Transverse colon (tissue), 4 donors: ENCODE data around the gene ASAH2. TPM values are rescaled to one million over a fixed set of nuclear protein-coding genes. Genes with fewer than 3 reads are reported as not detected.
"Not testable (repeated sequence)": the region's sequence is repeated elsewhere in the genome, so short reads cannot be mapped to it uniquely, and the experiment has no call there.

Experiments used
- DNase-seq: peaks from one replicate; pipeline ENCODE4 v3.0.0-alpha.2; 2019
- H3K27ac ChIP-seq, 4 donors: fragments of 200-600 bp; sonication (generic); 2 replicates each; pipeline ENCODE4 v1.5.1; 2016 to 2018; ENCODE audit warnings: inconsistent platforms in 4 of 4
- H3K27me3 ChIP-seq: fragments of 200-600 bp; sonication (generic); 2 replicates; pipeline ENCODE4 v1.5.1; 2017; ENCODE audit warnings: inconsistent platforms
- H3K36me3 ChIP-seq, 4 donors: fragments of 200-600 bp; sonication (generic); 2 replicates each; pipeline ENCODE4 v1.5.1; 2017 to 2019; ENCODE audit warnings: inconsistent platforms in 4 of 4
- H3K4me1 ChIP-seq, 4 donors: fragments of 200-600 bp; sonication (generic); 2 replicates each; pipeline ENCODE4 v1.5.1; 2017 to 2020; ENCODE audit warnings: inconsistent platforms in 4 of 4
- H3K4me3 ChIP-seq, 4 donors: fragments of 200-600 bp; sonication (generic); 1 replicate in 1 of 4; 2 replicates in 3 of 4; pipeline versions ENCODE4 v1.5.1 to v1.6.1; 2017 to 2019; ENCODE audit warnings: inconsistent platforms in 4 of 4
- H3K9me3 ChIP-seq, 2 donors: fragments of 200-600 bp; sonication (generic); 2 replicates each; pipeline ENCODE4 v1.5.1; 2017 to 2019; ENCODE audit warnings: inconsistent platforms in 2 of 2
- CTCF ChIP-seq, 5 experiments: fragments of 200-600 bp in 3 of 5; fragments of 450-650 bp in 2 of 5; sonication (generic) in 3 of 5; IDR thresholded peaks; 1 replicate in 2 of 5; 2 replicates in 3 of 5; pipeline ENCODE4 v1.5.1; 2016 to 2017; ENCODE audit warnings: antibody characterized with exemption in 5 of 5, inconsistent platforms in 3 of 5, mild to moderate bottlenecking in 2 of 5, moderate library complexity in 1 of 5
- EP300 ChIP-seq: sonication (generic); formaldehyde crosslinking; IDR thresholded peaks from one replicate; pipeline ENCODE4 v1.6.1; 2017; ENCODE audit warnings: antibody characterized with exemption, low read depth
- POLR2A ChIP-seq: fragments of 450-650 bp; IDR thresholded peaks from one replicate; pipeline ENCODE4 v1.6.1; 2016; ENCODE audit warnings: antibody characterized with exemption, mild to moderate bottlenecking, moderate library complexity
- POLR2AphosphoS5 ChIP-seq, 3 donors: sonication (generic); formaldehyde crosslinking; IDR thresholded peaks; one replicate each; pipeline ENCODE4 v1.6.1; 2016; ENCODE audit warnings: antibody characterized with exemption in 3 of 3
- WGBS, 2 donors: methylation state at CpG; one replicate each; pipeline ENCODE4 v1.1.5; 2018; ENCODE audit warnings: low coverage in 1 of 2; 5-methylcytosine and 5-hydroxymethylcytosine counted together
- in situ Hi-C, 4 donors: fragments of 200-750 bp; cut with MboI; loops; one replicate each; pipeline versions ENCODE4 v1.15.0 to v1.15.1; 2017; ENCODE audit warnings: low sequenced_read_pairs in 3 of 4, low pct_ligation_motif_present in 1 of 4, low pct_unique_long_range_greater_than_20kb in 1 of 4
- intact Hi-C: fragments of 100-400 bp; cut with DNase I; formaldehyde crosslinking; loops from one replicate; pipeline ENCODE4 v1.15.1; 2023; ENCODE audit warnings: low total_unique reads
- total RNA-seq, 4 donors: library from RNA; depleted of rRNA; stranded (reverse); fragments of >200 nt; gene quantifications; one replicate each; pipeline ENCODE4 v1.1.0, GENCODE V29; 2016

Gene ASAH2
- total RNA-seq, 4 donors from 2014 or later, result 0.32 to 0.75 (median 0.40) TPM

- Histone ChIP-seq H3K27ac (no peak overlapping the region), H3K9me3 (no peaks in the 10 kb centered on the region), H3K4me3 (no peak overlapping the region), H3K4me1 (no peaks in the 10 kb centered on the region), H3K36me3 (no peaks in the 10 kb centered on the region), H3K27me3 (no peaks in the 10 kb centered on the region)
- intact Hi-C loops (no loop called here), in situ Hi-C loops (no loop called here)
- 38 to 46% methylated on average over 2 to 3 of the region's 3 CpGs for WGBS, 2 donors
- no peak for TF ChIP-seq EP300
- TF ChIP-seq CTCF (IDR thresholded peaks at IDR 0.05), result peak in 4 of 5 experiments; percentile 34 to 50 (median 42)
- peak; percentile 43 for DNase-seq
These were observed 24.4 kb upstream of the ASAH2 start for GRCh38 chr10:50275650-50276235.

- Histone ChIP-seq H3K27me3 (no peaks in the 10 kb centered on the region), H3K27ac (no peak overlapping the region), H3K9me3 (no peaks in the 10 kb centered on the region), H3K4me3 (no peak overlapping the region), H3K36me3 (no peaks in the 10 kb centered on the region), H3K4me1 (no peaks in the 10 kb centered on the region)
- WGBS, 2 donors, result 92% methylated on average over 6 to 7 of the region's 7 CpGs
- in situ Hi-C loops, result no loop called here
- no peak for DNase-seq
- intact Hi-C loops, result no loop called here
- no peak for TF ChIP-seq POLR2A
- no peak for TF ChIP-seq CTCF (IDR thresholded peaks at IDR 0.05)
- no peak for TF ChIP-seq POLR2AphosphoS5 (IDR thresholded peaks at IDR 0.05)
- no peak for TF ChIP-seq EP300
These were observed 21.2 kb upstream of the ASAH2 start for GRCh38 chr10:50272531-50272930.

- TF ChIP-seq POLR2A (no peak), POLR2AphosphoS5 (IDR thresholded peaks at IDR 0.05) (no peak), EP300 (no peak), CTCF (IDR thresholded peaks at IDR 0.05) (no peak)
- intact Hi-C loops, result no loop called here
- Histone ChIP-seq H3K9me3 (no peaks in the 10 kb centered on the region), H3K36me3 (no peaks in the 10 kb centered on the region), H3K27ac (no peak overlapping the region), H3K4me1 (no peaks in the 10 kb centered on the region), H3K4me3 (no peak overlapping the region), H3K27me3 (no peaks in the 10 kb centered on the region)
- DNase-seq, result no peak
- WGBS, 2 donors, result 40 to 83% methylated on average over 1 to 3 of the region's 3 CpGs
- in situ Hi-C loops, result no loop called here
These were observed 20.4 kb upstream of the ASAH2 start for GRCh38 chr10:50271564-50272250.

- WGBS, 2 donors, result 69 to 89% methylated on average over 2 to 3 of the region's 3 CpGs
- in situ Hi-C loops, DNase-seq, H3K4me1 ChIP-seq, H3K36me3 ChIP-seq, H3K27ac ChIP-seq, intact Hi-C loops, H3K27me3 ChIP-seq, H3K4me3 ChIP-seq, H3K9me3 ChIP-seq: not testable (repeated sequence)
These were observed 16.6 kb upstream of the ASAH2 start for GRCh38 chr10:50267877-50268276.

- H3K27me3 ChIP-seq, in situ Hi-C loops, H3K27ac ChIP-seq, H3K36me3 ChIP-seq, H3K4me3 ChIP-seq, H3K9me3 ChIP-seq, intact Hi-C loops: not testable (repeated sequence)
- WGBS, 2 donors, result 79% methylated on average over 10 of the region's 10 CpGs; no CpG with 5 or more reads in 1 of the 2 donors
- DNase-seq, result peak; percentile 10
- peaks cover 0 to 12% (median 6%) of the 10 kb centered on the region in 4 donors for H3K4me1 ChIP-seq
These were observed 11.3 kb upstream of the ASAH2 start for GRCh38 chr10:50262625-50263024.
